H9 (cell line): ENCODE data around the gene NXT1. TPM values are rescaled to one million over a fixed set of nuclear protein-coding genes. Genes with fewer than 3 reads are reported as not detected.

Source experiments
- DNase-seq: peaks from one replicate; pipeline ENCODE4 v3.0.0-alpha.2; 2017
- H2AFZ ChIP-seq: one replicate; pipeline ENCODE4 v1.6.1; 2013; ENCODE audit warnings: mild to moderate bottlenecking, low read length, control low read depth, moderate library complexity
- H2AK5ac ChIP-seq: 2 replicates; pipeline ENCODE4 v1.6.1; 2013; ENCODE audit warnings: low read length, control low read depth, mixed read lengths; ENCODE audit not compliant: insufficient read length
- H2BK120ac ChIP-seq: one replicate; pipeline ENCODE4 v1.6.1; 2013; ENCODE audit warnings: low read depth, mild to moderate bottlenecking, low read length, control low read depth, inconsistent platforms; ENCODE audit not compliant: poor library complexity, severe bottlenecking
- H2BK12ac ChIP-seq: 2 replicates; pipeline ENCODE4 v1.6.1; 2013; ENCODE audit warnings: low read length, control low read depth, mixed read lengths, low read depth; ENCODE audit not compliant: insufficient read length
- H2BK15ac ChIP-seq: 2 replicates; pipeline ENCODE4 v1.6.1; 2013; ENCODE audit warnings: low read depth, low read length, control low read depth
- H2BK20ac ChIP-seq: one replicate; pipeline ENCODE4 v1.6.1; 2013; ENCODE audit warnings: low read depth, mild to moderate bottlenecking, low read length, control low read depth, inconsistent platforms; ENCODE audit not compliant: poor library complexity, severe bottlenecking
- H2BK5ac ChIP-seq: 2 replicates; pipeline ENCODE4 v1.6.1; 2013; ENCODE audit warnings: low read length, control low read depth, mixed read lengths; ENCODE audit not compliant: insufficient read length
- H3K14ac ChIP-seq: 2 replicates; pipeline ENCODE4 v1.6.1; 2013; ENCODE audit warnings: low read length, control low read depth; ENCODE audit not compliant: insufficient read depth
- H3K18ac ChIP-seq: 2 replicates; pipeline ENCODE4 v1.6.1; 2013; ENCODE audit warnings: low read depth, mild to moderate bottlenecking, mixed read lengths, low read length, control low read depth; ENCODE audit not compliant: insufficient read length
- H3K23ac ChIP-seq: 2 replicates; pipeline ENCODE4 v1.6.1; 2013; ENCODE audit warnings: low read length, control low read depth, mixed read lengths, low read depth; ENCODE audit not compliant: insufficient read length
- H3K23me2 ChIP-seq: 2 replicates; pipeline ENCODE4 v1.6.1; 2013; ENCODE audit warnings: low read depth, mild to moderate bottlenecking, mixed read lengths, low read length, control low read depth; ENCODE audit not compliant: insufficient read length, poor library complexity, severe bottlenecking
- H3K27ac ChIP-seq: 2 replicates; pipeline ENCODE4 v1.5.1; 2013; ENCODE audit warnings: low read length, control low read depth, mixed read lengths, low read depth; ENCODE audit not compliant: insufficient read length
- H3K27me3 ChIP-seq: 2 replicates; pipeline ENCODE4 v1.6.1; 2013; ENCODE audit warnings: low read length, control low read depth, inconsistent platforms; ENCODE audit not compliant: insufficient read depth
- H3K4ac ChIP-seq: 2 replicates; pipeline ENCODE4 v1.6.1; 2013; ENCODE audit warnings: low read depth, mild to moderate bottlenecking, control low read depth, inconsistent platforms, low read length, moderate library complexity
- H3K4me1 ChIP-seq: 2 replicates; pipeline ENCODE4 v1.6.1; 2013; ENCODE audit warnings: low read length, control low read depth, inconsistent platforms; ENCODE audit not compliant: insufficient read depth
- H3K4me2 ChIP-seq: 2 replicates; pipeline ENCODE4 v1.6.1; 2013; ENCODE audit warnings: low read length, control low read depth, mixed read lengths; ENCODE audit not compliant: insufficient read length, insufficient read depth
- H3K56ac ChIP-seq: 2 replicates; pipeline ENCODE4 v1.6.1; 2013; ENCODE audit warnings: low read depth, mild to moderate bottlenecking, mixed read lengths, low read length, control low read depth; ENCODE audit not compliant: insufficient read length
- H3K79me1 ChIP-seq: 2 replicates; pipeline ENCODE4 v1.6.1; 2013; ENCODE audit warnings: low read depth, mild to moderate bottlenecking, moderate library complexity, low read length, control low read depth, inconsistent platforms; ENCODE audit not compliant: insufficient read depth, poor library complexity, severe bottlenecking
- H3K79me2 ChIP-seq: 2 replicates; pipeline ENCODE4 v1.6.1; 2013; ENCODE audit warnings: low read length, control low read depth, inconsistent platforms; ENCODE audit not compliant: insufficient read depth
- H3K9ac ChIP-seq: 2 replicates; pipeline ENCODE4 v1.6.1; 2013; ENCODE audit warnings: low read length, control low read depth, mixed read lengths; ENCODE audit not compliant: insufficient read length; ENCODE audit errors: extremely low read depth
- H3K9me3 ChIP-seq: one replicate; pipeline ENCODE4 v1.6.1; 2013; ENCODE audit warnings: low read depth, low read length, inconsistent platforms; ENCODE audit not compliant: control insufficient read depth
- H3T11ph ChIP-seq: one replicate; pipeline ENCODE4 v1.6.1; 2013; ENCODE audit warnings: mild to moderate bottlenecking, low read length, control low read depth, inconsistent platforms
- H4K20me1 ChIP-seq: one replicate; pipeline ENCODE4 v1.6.1; 2013; ENCODE audit not compliant: control insufficient read depth, insufficient read length, insufficient read depth
- H4K5ac ChIP-seq: 2 replicates; pipeline ENCODE4 v1.6.1; 2013; ENCODE audit warnings: low read depth, mild to moderate bottlenecking, mixed read lengths, low read length, control low read depth; ENCODE audit not compliant: insufficient read length
- H4K8ac ChIP-seq: replicated peaks from 2 replicates; pipeline ENCODE4 v1.6.1; 2013; ENCODE audit warnings: low read length, control low read depth, mixed read lengths, low read depth; ENCODE audit not compliant: insufficient read length
- H4K91ac ChIP-seq: 2 replicates; pipeline ENCODE4 v1.6.1; 2013; ENCODE audit warnings: low read depth, mild to moderate bottlenecking, moderate library complexity, mixed read lengths, low read length, control low read depth; ENCODE audit not compliant: insufficient read length
- H3K27ac Mint-ChIP-seq, 3 experiments: 2 replicates in 2 of 3; 3 replicates in 1 of 3; pipeline ENCODE4 v1.8.0; 2020 to 2021; ENCODE audit warnings: mixed read lengths in 3 of 3, mild to moderate bottlenecking in 1 of 3, moderate library complexity in 1 of 3
- H3K27me3 Mint-ChIP-seq: 2 replicates; pipeline ENCODE4 v1.8.0; 2021; ENCODE audit warnings: low read depth, mild to moderate bottlenecking, moderate library complexity, mixed read lengths
- H3K36me3 Mint-ChIP-seq, 3 experiments: 2 replicates in 2 of 3; 3 replicates in 1 of 3; pipeline ENCODE4 v1.8.0; 2020 to 2021; ENCODE audit warnings: low read depth in 3 of 3, mixed read lengths in 3 of 3; ENCODE audit not compliant: insufficient read depth in 1 of 3
- H3K4me1 Mint-ChIP-seq, 2 experiments: 2 replicates each; pipeline ENCODE4 v1.8.0; 2020; ENCODE audit warnings: mixed read lengths in 2 of 2
- H3K4me3 Mint-ChIP-seq, 2 experiments: 2 replicates in 1 of 2; 3 replicates in 1 of 2; pipeline ENCODE4 v1.8.0; 2020 to 2021; ENCODE audit warnings: mild to moderate bottlenecking in 2 of 2, mixed read lengths in 2 of 2, moderate library complexity in 1 of 2
- H3K9me3 Mint-ChIP-seq, 2 experiments: 2 replicates in 1 of 2; 3 replicates in 1 of 2; pipeline ENCODE4 v1.8.0; 2020; ENCODE audit warnings: mild to moderate bottlenecking in 2 of 2, mixed read lengths in 2 of 2, moderate library complexity in 1 of 2
- CTCF ChIP-seq: fragments of 200-600 bp; sonication (generic); conservative IDR thresholded peaks from 3 replicates; pipeline ENCODE4 v1.8.0; 2021; ENCODE audit warnings: antibody characterized with exemption, mild to moderate bottlenecking
- WGBS: extraction: QIAGEN DNeasy Blood & Tissue Kit; methylation state at CpG from one replicate; pipeline ENCODE4 v1.1.7; 2013; ENCODE audit warnings: missing lambda C conversion rate, low lambda C conversion rate, mixed read lengths; ENCODE audit not compliant: insufficient read length; ENCODE audit errors: extremely low coverage; 5-methylcytosine and 5-hydroxymethylcytosine counted together
- total RNA-seq: library from RNA; stranded (reverse); gene quantifications from 2 replicates; pipeline ENCODE4 v1.2.1, GENCODE V29; 2021

The NXT1 gene
- total RNA-seq, 1 experiment from 2014 or later, result 25.5 TPM

- Histone ChIP-seq H3K79me1 (no peaks in the 10 kb centered on the region), H3K27me3 (no peaks in the 10 kb centered on the region), H3T11ph (no peak overlapping the region), H2BK12ac (no peak overlapping the region), H4K91ac (no peak overlapping the region), H2AFZ (no peak overlapping the region), H3K9me3 (no peaks in the 10 kb centered on the region), H3K14ac (no peak overlapping the region), H3K27ac (no peak overlapping the region), H2BK15ac (no peak overlapping the region), H4K8ac (no peak overlapping the region), H3K9ac (no peak overlapping the region), H3K79me2 (no peaks in the 10 kb centered on the region), H2BK120ac (no peak overlapping the region), H3K23me2 (no peaks in the 10 kb centered on the region), H2BK5ac (no peak overlapping the region), H3K4ac (no peak overlapping the region), H2AK5ac (no peak overlapping the region), H4K20me1 (no peaks in the 10 kb centered on the region), H3K23ac (no peak overlapping the region), H4K5ac (no peak overlapping the region), H3K4me2 (no peak overlapping the region), H2BK20ac (no peak overlapping the region), H3K18ac (no peak overlapping the region), H3K4me1 (no peaks in the 10 kb centered on the region), H3K56ac (no peak overlapping the region)
- no peak for DNase-seq
- H3K4me3 Mint-ChIP-seq, result no peak overlapping the region
- TF ChIP-seq CTCF, result no peak
- H3K9me3 Mint-ChIP-seq, result peaks cover 0 to 1% of the 10 kb centered on the region in 2 experiments; a peak in 1 of 5 replicates
- H3K27me3 Mint-ChIP-seq, result peaks cover 24% of the 10 kb centered on the region
- H3K36me3 Mint-ChIP-seq, result no peaks in the 10 kb centered on the region
- no peak overlapping the region for H3K27ac Mint-ChIP-seq
- no peaks in the 10 kb centered on the region for H3K4me1 Mint-ChIP-seq
- no CpG with 5 or more reads among the region's 5 CpGs for WGBS
Measured at GRCh38 chr20:23314699-23315098, 35.9 kb upstream of the NXT1 start.
